HG02970 (cell line): ENCODE results near the gene C8G.

ENCODE experiments used
- ATAC-seq: cut with Tn5 transposase; IDR thresholded peaks from one replicate; pipeline ENCODE4 v1.9.1; 2021; ENCODE audit warnings: mild to moderate bottlenecking, moderate library complexity, moderate number of reproducible peaks; ENCODE audit not compliant: unreplicated experiment, low FRiP score

C8G gene

GRCh38 chr9:136995772-136996311 lies 50.8 kb downstream of the C8G start:
- ATAC-seq, result no peak
